ENCODE measurements around the gene SAT1. TPM values are rescaled to one million over a fixed set of nuclear protein-coding genes. Genes with fewer than 3 reads are reported as not detected.

SAT1 gene
- total and polyA plus RNA-seq, 10 of the 15 experiments (the other 5 are each of a cell fraction or from before 2014, with no cell fraction given) = 42.2 to 234 (median 60.4) TPM

DNA sequence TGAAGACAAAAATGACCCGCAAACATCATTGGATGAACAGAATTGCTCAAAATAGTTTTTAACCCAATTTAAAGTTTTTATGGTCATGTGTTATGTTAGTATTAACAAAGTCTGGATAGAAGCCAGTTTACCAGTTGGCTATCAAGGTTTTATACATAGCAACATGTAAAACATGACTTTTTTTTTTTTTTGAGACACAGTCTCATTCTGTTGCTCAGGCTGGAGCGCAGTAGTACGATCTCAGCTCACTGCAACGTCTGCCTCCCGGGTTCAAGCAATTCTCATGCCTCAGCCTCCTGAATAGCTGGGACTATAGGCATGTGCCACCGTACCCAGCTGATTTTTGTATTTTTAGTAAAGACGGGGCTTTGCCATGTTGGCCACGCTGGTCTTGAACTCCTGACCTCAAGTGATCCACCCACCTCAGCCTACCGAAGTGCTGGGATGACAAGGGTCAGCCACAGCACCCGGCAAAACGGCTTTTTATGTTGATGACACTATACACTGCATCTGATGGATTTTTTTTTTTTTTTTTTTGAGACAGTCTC, 3.4 kb downstream of the SAT1 start:
- Histone ChIP-seq H3K4me3 (no peak overlapping the region), H3K4me1 (ENCODE audit: control insufficient read depth, insufficient read depth, low read length) (no peaks in the 10 kb centered on the region), H3K4me2 (ENCODE audit: control insufficient read depth, insufficient read depth) (no peak overlapping the region), H3K9me3 (replicated peaks; ENCODE audit: control insufficient read depth, insufficient read depth, low read length) (no peaks in the 10 kb centered on the region; the same call in 2 of the 3 replicates), H3K79me2 (ENCODE audit: control insufficient read depth, insufficient read depth, low read length) (peaks cover 9% of the 10 kb centered on the region), H2AFZ (ENCODE audit: control insufficient read depth, low read depth, low read length) (no peak overlapping the region), H4K20me1 (ENCODE audit: control insufficient read depth, insufficient read depth) (no peaks in the 10 kb centered on the region), H3K36me3 (ENCODE audit: control insufficient read depth in 2 of 2, insufficient read depth in 2 of 2, low read length in 1 of 2) (no peaks in the 10 kb centered on the region), H3K27ac (ENCODE audit: control insufficient read depth, insufficient read depth) (no peak overlapping the region), H3K9ac (ENCODE audit: control insufficient read depth, insufficient read depth, low read length) (no peak overlapping the region), H3K27me3 (replicated peaks in 1 of 2; ENCODE audit: control insufficient read depth in 2 of 2, insufficient read depth in 2 of 2, low read length in 1 of 2) (no peaks in the 10 kb centered on the region)
- FAIRE-seq (no peak), ATAC-seq (no peak), DNase-seq (ENCODE audit: low read depth, low spot score) (no peak)
- in situ Hi-C loops (cut with MboI) = no loop called here
- ChIA-PET SMC1A (ENCODE audit: uncharacterized antibody, unreplicated experiment) (interaction anchor here (2.4 kb wide), 1 partner anchor 116 kb away, joined by 9 read pairs; no protein-coding TSS in a partner anchor), RAD21 (ENCODE audit: unreplicated experiment) (no interaction called here), CTCF (no interaction called here), POLR2A (interaction anchor here (0.6 to 0.7 kb wide), 2 partner anchors 33 to 1964 kb away, joined by 3 to 4 read pairs; no protein-coding TSS in a partner anchor)
- intact Hi-C loops (cut with micrococcal nuclease; ENCODE audit: unreplicated experiment) = loop anchor here (10.0 kb wide), 1 partner anchor 268 kb away; the partner anchor contains the start of gene EIF2S3
- TF ChIP-seq POLR2AphosphoS5 (IDR thresholded peaks at IDR 0.05; ENCODE audit: low read length) (peak; percentile 69), ZNF24 (IDR thresholded peaks at IDR 0.05) (no peak), CHD1 (IDR thresholded peaks at IDR 0.05; ENCODE audit: low read depth, low read length) (no peak), TAF1 (IDR thresholded peaks at IDR 0.05; ENCODE audit: borderline replicate concordance, low read depth, low read length) (no peak)
- TF ChIP-seq, protein P1, sequence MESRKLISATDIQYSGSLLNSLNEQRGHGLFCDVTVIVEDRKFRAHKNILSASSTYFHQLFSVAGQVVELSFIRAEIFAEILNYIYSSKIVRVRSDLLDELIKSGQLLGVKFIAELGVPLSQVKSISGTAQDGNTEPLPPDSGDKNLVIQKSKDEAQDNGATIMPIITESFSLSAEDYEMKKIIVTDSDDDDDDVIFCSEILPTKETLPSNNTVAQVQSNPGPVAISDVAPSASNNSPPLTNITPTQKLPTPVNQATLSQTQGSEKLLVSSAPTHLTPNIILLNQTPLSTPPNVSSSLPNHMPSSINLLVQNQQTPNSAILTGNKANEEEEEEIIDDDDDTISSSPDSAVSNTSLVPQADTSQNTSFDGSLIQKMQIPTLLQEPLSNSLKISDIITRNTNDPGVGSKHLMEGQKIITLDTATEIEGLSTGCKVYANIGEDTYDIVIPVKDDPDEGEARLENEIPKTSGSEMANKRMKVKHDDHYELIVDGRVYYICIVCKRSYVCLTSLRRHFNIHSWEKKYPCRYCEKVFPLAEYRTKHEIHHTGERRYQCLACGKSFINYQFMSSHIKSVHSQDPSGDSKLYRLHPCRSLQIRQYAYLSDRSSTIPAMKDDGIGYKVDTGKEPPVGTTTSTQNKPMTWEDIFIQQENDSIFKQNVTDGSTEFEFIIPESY (IDR thresholded peaks at IDR 0.05) = no peak
- BruUV-seq (replicated peaks) = no TSS peak
- WGBS (ENCODE audit: insufficient coverage, insufficient replicate concordance, low lambda C conversion rate, missing lambda C conversion rate) = 66% methylated on average over 11 of the region's 11 CpGs
